GM19351 (cell line): Measurements from ENCODE around the gene CCDC88C.
A peak's percentile ranks its signal among the peaks of the same experiment; 100 is the strongest.
"Not testable (repeated sequence)": the region's sequence is repeated elsewhere in the genome, so short reads cannot be mapped to it uniquely, and the experiment has no call there.

Experiments
- ATAC-seq: cut with Tn5 transposase; IDR thresholded peaks from one replicate; pipeline ENCODE4 v1.9.1; 2021; ENCODE audit warnings: mild to moderate bottlenecking, moderate library complexity; ENCODE audit not compliant: unreplicated experiment

The CCDC88C gene

DNA sequence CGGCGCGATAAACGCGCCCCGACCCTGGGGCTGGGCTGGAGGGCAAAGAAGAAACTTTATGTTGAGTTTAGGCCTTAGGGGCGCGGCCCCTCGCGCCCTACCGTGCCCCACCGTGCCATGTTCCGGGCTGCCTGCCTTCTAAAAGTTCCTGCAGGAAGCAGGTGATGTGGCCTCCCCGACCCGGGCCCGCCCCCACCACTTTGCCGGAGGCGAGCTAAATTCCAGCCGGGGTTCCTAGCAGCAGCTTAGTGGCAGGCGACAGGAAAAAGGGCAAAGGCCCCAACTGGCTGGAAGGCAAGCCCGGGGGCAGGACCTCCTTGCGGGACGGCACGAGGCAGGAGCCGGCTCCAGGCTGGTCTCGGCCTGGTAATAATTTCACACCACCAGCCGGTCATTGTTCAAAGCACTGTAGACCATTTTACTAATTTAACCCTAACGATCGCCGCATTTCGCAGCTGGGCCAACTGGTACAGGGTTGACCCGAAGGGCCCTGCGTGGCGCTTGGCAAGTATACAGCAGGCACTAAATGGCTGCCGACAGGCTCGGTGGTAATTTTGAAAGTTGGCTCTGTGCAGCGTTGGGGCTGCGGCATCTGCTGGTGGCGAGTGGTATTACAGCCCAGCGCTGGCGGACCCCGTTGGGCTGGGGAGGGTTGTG lies 895 bp upstream of the CCDC88C start:
- peak; percentile 26 for ATAC-seq

- ATAC-seq: peak; percentile 24
Measured at GRCh38 chr14:91417983-91418386, 365 bp upstream of the CCDC88C start.

- ATAC-seq: no peak
Measured at GRCh38 chr14:91416744-91417119, 888 bp downstream of the CCDC88C start.

- peak; percentile 53 for ATAC-seq
Measured at GRCh38 chr14:91415794-91416743, 1.6 kb downstream of the CCDC88C start.

DNA sequence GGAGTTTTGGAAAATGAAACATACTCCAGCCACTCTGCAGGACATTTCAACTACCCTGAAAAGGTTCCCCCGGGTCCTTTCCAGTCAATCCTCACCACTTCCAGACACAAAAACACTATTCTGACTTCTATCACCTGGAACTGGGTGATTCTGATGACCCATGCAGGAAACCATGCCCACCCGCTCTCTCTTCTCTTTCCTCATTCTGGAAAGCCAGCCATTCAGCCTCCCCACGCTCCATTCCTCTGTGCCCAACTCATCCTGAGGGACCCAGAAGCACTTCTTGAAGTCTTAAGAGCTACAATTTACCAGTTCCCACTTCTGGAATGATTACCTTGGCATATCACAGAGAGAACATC lies 3.2 kb downstream of the CCDC88C start:
- ATAC-seq: no peak

GRCh38 chr14:91413547-91414474 lies 3.8 kb downstream of the CCDC88C start:
- ATAC-seq: no peak

DNA sequence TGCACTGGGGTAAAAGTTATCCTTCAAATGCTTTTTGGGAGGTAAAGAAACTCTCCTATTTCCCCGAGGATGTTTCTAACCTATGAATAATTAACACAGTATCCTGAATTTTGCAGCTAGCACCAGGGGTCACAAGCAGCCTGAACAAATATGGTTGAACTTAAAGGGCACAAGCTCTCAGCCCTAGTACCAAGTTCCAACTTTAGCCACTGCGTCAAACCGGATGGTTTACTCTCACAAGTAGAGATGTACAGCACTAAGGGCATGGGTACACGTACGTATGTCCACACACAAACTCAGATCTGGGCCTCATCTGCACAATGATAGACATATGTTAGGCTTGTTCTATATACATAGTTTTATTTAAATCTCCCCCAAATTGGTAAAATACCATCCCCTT lies 4.7 kb downstream of the CCDC88C start:
- no peak for ATAC-seq

DNA sequence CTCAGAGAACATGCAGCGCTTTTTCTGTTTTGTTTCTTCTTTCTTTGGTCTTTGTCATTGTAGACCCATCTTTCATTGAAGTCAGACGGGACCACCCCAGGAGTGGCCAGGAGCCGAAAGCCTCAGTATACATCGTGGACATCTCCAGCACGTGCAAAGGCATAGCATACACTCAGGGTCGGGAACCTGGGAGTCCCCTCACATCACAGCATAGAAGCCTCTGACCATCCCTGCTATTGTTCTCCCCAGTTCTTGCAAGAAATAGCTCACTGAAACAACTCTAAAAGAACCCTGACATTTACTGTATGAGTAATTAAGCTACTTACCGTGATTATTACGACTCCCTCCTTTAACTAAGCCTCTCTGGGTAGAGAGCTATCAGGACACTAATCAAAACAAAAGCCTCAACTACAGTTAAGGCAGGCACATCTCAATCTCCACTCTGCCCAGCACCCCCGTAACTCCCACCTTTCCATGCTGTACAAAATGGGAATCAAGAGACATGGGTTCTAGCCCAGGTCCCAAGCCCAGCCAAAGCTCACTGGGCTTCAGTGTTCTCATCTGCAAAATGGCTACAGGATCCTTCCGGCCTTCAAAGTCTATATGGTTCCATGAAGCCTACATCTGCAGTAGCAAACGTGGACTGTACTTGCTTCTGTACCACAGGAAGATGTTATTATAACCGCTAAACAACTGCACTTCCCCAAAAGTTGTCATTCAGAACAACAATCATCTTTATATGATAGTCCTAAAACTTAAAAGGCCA lies 6.7 kb downstream of the CCDC88C start:
- ATAC-seq: no peak

- ATAC-seq: no peak
Measured at GRCh38 chr14:91409928-91410718, 7.5 kb downstream of the CCDC88C start.

GRCh38 chr14:91409240-91409639 lies 8.4 kb downstream of the CCDC88C start:
- not testable (repeated sequence) for ATAC-seq

- ATAC-seq: no peak
Measured at GRCh38 chr14:91406982-91407381, 10.6 kb downstream of the CCDC88C start.

- no peak for ATAC-seq
Measured at GRCh38 chr14:91406451-91406850, 11.2 kb downstream of the CCDC88C start.

GRCh38 chr14:91405724-91406435 lies 11.7 kb downstream of the CCDC88C start:
- no peak for ATAC-seq

GRCh38 chr14:91405241-91405721 lies 12.3 kb downstream of the CCDC88C start:
- no peak for ATAC-seq

DNA sequence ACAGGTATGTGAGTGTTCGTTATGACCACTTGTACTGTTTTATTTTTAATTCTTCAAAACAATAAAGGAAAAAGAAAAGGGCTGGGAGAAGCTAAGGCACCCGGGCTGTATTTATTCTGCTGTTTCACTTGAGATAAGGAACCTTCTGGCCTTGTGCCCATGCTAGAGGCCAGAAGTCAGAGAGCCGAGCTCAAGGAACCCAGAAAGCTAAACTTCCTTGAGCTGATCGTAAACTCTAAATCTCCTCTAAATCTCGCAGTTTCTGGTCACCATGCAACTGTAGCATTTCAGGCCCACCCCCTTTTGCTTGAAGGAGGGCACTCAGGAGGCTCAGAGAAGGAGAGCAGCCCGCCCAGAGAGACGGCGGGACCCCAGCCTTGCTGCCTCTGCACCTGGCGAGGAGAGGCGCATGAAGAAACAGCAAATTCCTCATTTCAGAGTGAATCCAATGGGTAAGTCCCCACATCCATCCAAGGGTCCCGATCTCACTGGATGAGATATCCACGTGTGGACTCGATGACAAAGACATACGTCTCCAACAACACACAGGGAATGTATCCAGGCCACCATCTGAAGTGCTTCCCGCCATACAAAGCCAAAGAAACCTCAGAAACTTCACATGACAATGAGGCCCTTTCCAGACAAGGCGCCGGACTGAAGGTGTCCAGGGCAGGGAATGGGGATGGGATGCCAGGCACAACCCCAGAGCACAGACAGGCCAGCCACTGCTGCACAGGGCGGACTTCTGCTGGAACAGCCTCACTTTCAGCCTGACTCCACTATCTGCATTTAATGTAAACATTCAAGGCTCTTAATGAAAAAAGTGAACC lies 14.6 kb downstream of the CCDC88C start:
- ATAC-seq: no peak

- ATAC-seq: no peak
Measured at GRCh38 chr14:91402348-91402747, 15.3 kb downstream of the CCDC88C start.

GRCh38 chr14:91401751-91402150 lies 15.9 kb downstream of the CCDC88C start:
- no peak for ATAC-seq

DNA sequence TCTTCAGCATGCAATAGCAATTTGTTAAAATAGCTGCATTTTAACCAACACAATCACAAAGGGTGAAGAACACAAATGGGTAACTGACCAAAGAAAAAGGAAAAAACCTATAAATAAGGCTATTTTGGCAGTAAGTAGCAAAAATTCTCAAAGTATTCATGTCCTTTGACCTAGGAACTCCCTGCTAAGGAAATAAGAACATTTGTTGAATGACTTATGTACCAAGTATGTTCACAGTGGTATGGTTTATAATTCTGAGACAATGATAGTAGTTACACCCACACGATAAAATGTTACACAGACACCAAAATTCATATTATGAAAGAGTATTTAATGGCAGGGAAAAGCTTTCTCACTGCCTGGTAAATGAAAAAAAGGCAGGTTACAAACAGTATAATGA lies 16.9 kb downstream of the CCDC88C start:
- no peak for ATAC-seq
